ENCODE data around the gene HNRNPLL. TPM values are rescaled to one million over a fixed set of nuclear protein-coding genes. Genes with fewer than 3 reads are reported as not detected.
"Not testable (repeated sequence)": the region's sequence is repeated elsewhere in the genome, so short reads cannot be mapped to it uniquely, and the experiment has no call there.

HNRNPLL gene
- total RNA-seq, 4 donors from 2014 or later: 20.5 to 37.9 (median 26.8) TPM

GRCh38 chr2:38613849-38614213 is 11.1 kb upstream of the HNRNPLL start:
- WGBS, 2 donors: 82% methylated on average over 3 of the region's 3 CpGs
- intact Hi-C loops (cut with DNase I; ENCODE audit: low total_unique reads): no loop called here
- DNase-seq (ENCODE audit: low spot score in 2 of 2): no peak
- no peak overlapping the region for H3K4me3 ChIP-seq (ENCODE audit: low read depth, poor library complexity, severe bottlenecking)
- TF ChIP-seq CTCF (IDR thresholded peaks at IDR 0.05) (no peak), POLR2A (IDR thresholded peaks at IDR 0.05) (no peak)

DNA sequence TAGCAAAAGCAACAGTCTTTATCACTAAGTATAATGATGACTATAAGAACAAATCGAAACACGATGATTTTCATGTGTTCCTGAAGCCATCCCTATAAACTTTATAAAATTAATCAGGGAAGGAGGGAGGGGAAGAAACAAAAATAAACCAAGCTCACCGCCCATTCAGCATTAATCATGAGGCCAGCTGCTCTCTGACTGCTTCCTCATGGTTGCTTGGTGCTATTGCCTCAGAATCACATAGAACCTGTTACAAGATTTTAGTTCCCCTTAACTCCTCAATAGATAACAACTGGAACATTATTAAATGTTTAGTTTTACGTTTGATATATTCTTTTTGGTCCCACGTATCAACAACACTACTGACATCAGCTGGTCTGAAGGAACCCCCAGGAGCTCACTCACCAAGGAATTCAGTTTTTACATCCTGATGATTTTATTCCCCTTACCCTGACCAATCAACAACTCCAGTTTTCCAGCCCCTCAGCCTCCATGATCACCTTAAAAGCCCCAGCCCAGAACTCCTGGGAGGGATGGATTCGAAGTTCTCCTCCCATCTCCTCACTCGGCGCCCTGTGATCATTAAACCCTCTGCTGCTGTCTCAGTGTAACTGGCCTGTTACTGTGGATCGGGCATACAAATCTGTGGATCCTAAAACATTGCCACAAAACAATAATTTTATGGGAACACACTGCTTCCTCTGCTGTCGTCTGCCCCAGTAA is 10.6 kb upstream of the HNRNPLL start:
- TF ChIP-seq POLR2A (IDR thresholded peaks at IDR 0.05): no peak
- no peak for TF ChIP-seq CTCF (IDR thresholded peaks at IDR 0.05)
- no peak for DNase-seq (ENCODE audit: low spot score in 2 of 2)
- WGBS, 2 donors: 73 to 78% methylated on average over 10 of the region's 10 CpGs
- no peak overlapping the region for H3K4me3 ChIP-seq (ENCODE audit: low read depth, poor library complexity, severe bottlenecking)
- intact Hi-C loops (cut with DNase I; ENCODE audit: low total_unique reads): no loop called here

- DNase-seq (ENCODE audit: low spot score in 2 of 2): no peak
- no peak overlapping the region for H3K4me3 ChIP-seq (ENCODE audit: low read depth, poor library complexity, severe bottlenecking)
- WGBS, 2 donors: 81 to 84% methylated on average over 8 of the region's 8 CpGs
- intact Hi-C loops (cut with DNase I; ENCODE audit: low total_unique reads): no loop called here
- TF ChIP-seq POLR2A (IDR thresholded peaks at IDR 0.05) (no peak), CTCF (IDR thresholded peaks at IDR 0.05) (no peak)
Measured at GRCh38 chr2:38610851-38611801, 8.4 kb upstream of the HNRNPLL start.

GRCh38 chr2:38609246-38609645 is 6.5 kb upstream of the HNRNPLL start:
- WGBS, 2 donors: 94 to 97% methylated on average over 2 of the region's 2 CpGs
- DNase-seq (ENCODE audit: low spot score in 2 of 2); intact Hi-C loops (cut with DNase I; ENCODE audit: low total_unique reads): not testable (repeated sequence)

GRCh38 chr2:38608755-38609154 is 6.0 kb upstream of the HNRNPLL start:
- no peak for DNase-seq (ENCODE audit: low spot score in 2 of 2)
- WGBS, 2 donors: 91 to 95% methylated on average over 2 of the region's 2 CpGs
- H3K4me3 ChIP-seq (ENCODE audit: low read depth, poor library complexity, severe bottlenecking): no peak overlapping the region
- intact Hi-C loops (cut with DNase I; ENCODE audit: low total_unique reads): no loop called here
- TF ChIP-seq CTCF (IDR thresholded peaks at IDR 0.05) (no peak), POLR2A (IDR thresholded peaks at IDR 0.05) (no peak)

More at GRCh38 chr2:38609246-38609645, 6.5 kb upstream of the HNRNPLL start:
- not testable (repeated sequence) for H3K4me3 ChIP-seq (ENCODE audit: low read depth, poor library complexity, severe bottlenecking)

GRCh38 chr2:38605298-38605830 is 2.6 kb upstream of the HNRNPLL start:
- no peak for DNase-seq (ENCODE audit: low spot score in 2 of 2)
- intact Hi-C loops (cut with DNase I; ENCODE audit: low total_unique reads): no loop called here

More at GRCh38 chr2:38605298-38605830, 2.6 kb upstream of the HNRNPLL start:
- TF ChIP-seq CTCF (IDR thresholded peaks at IDR 0.05) (no peak), POLR2A (IDR thresholded peaks at IDR 0.05) (no peak)
- no peak overlapping the region for H3K4me3 ChIP-seq (ENCODE audit: low read depth, poor library complexity, severe bottlenecking)
- WGBS, 2 donors: 85 to 93% methylated on average over 4 of the region's 4 CpGs
